Heart left ventricle (tissue), 16 donors: ENCODE results near the gene KIF4A. TPM values are rescaled to one million over a fixed set of nuclear protein-coding genes. Genes with fewer than 3 reads are reported as not detected.

Experiments
- ATAC-seq, 4 donors: fragments of 200-7000 bp; cut with Tn5 transposase; one replicate each; pipeline ENCODE4 v1.9.1; 2020 to 2022; ENCODE audit warnings: moderate library complexity in 4 of 4, mild to moderate bottlenecking in 3 of 4, moderate number of reproducible peaks in 1 of 4
- DNase-seq, 5 donors: peaks; one replicate each; pipeline ENCODE4 v3.0.0-alpha.2; 2020
- H3K27ac ChIP-seq, 12 donors: fragments of 200-600 bp; sonication (generic) in 4 of 12; one replicate each; pipeline versions ENCODE4 v1.5.0 to v1.8.0; 2016 to 2022; ENCODE audit warnings: mild to moderate bottlenecking in 2 of 12
- H3K27me3 ChIP-seq, 9 donors: fragments of 200-600 bp; sonication (generic) in 2 of 9; one replicate each; pipeline versions ENCODE4 v1.5.1 to v1.8.0; 2016 to 2022; ENCODE audit warnings: mild to moderate bottlenecking in 3 of 9
- H3K36me3 ChIP-seq, 9 donors: fragments of 200-600 bp; sonication (generic) in 2 of 9; one replicate each; pipeline versions ENCODE4 v1.5.0 to v1.8.0; 2018 to 2022; ENCODE audit warnings: mild to moderate bottlenecking in 2 of 9
- H3K4me1 ChIP-seq, 12 donors: fragments of 200-600 bp; sonication (generic) in 4 of 12; one replicate each; pipeline versions ENCODE4 v1.5.0 to v1.8.0; 2016 to 2022; ENCODE audit warnings: mild to moderate bottlenecking in 3 of 12
- H3K4me3 ChIP-seq, 12 donors: fragments of 200-600 bp; sonication (generic) in 4 of 12; one replicate each; pipeline versions ENCODE4 v1.5.0 to v1.8.0; 2017 to 2022; ENCODE audit warnings: mild to moderate bottlenecking in 9 of 12, moderate library complexity in 4 of 12
- H3K9me3 ChIP-seq, 12 donors: fragments of 200-600 bp; sonication (generic) in 4 of 12; one replicate each; pipeline versions ENCODE4 v1.5.0 to v1.8.0; 2016 to 2022; ENCODE audit warnings: mild to moderate bottlenecking in 1 of 12
- POLR2A ChIP-seq, 2 donors: fragments of 450-650 bp; IDR thresholded peaks; one replicate each; pipeline ENCODE4 v1.6.1; 2017; ENCODE audit warnings: antibody characterized with exemption in 2 of 2, mild to moderate bottlenecking in 2 of 2, moderate library complexity in 2 of 2
- WGBS, 4 donors: extraction: QIAGEN DNeasy Blood & Tissue Kit in 2 of 4; methylation state at CpG; one replicate each; pipeline versions ENCODE4 v1.1.5 to v1.1.7; 2013 to 2018; 5-methylcytosine and 5-hydroxymethylcytosine counted together
- intact Hi-C, 10 donors: fragments of 100-400 bp; cut with DNase I; formaldehyde crosslinking; loops; one replicate each; pipeline versions ENCODE4 v1.11.1 to v1.14.2; 2022
- polyA plus RNA-seq, 2 donors: library from polyadenylated mRNA; stranded (reverse); fragments of 200-250 nt; gene quantifications; one replicate each; pipeline ENCODE4 v1.2.3, GENCODE V29; 2013
- total RNA-seq, 9 donors: library from RNA; depleted of rRNA in 2 of 9; stranded (reverse); fragments of >200 nt in 2 of 9; fragmentation: NEBNext Ultra II Directional in 3 of 9; extraction: Animal tissue kit (Norgen Biotek cat#: 25700) in 3 of 9; gene quantifications; one replicate each; pipeline versions ENCODE4 v1.1.0 to v1.2.4, GENCODE V29; 2016 to 2023
- TF ChIP-seq, protein P1 (sequence below), 12 donors: fragments of 200-600 bp; sonication (generic) in 4 of 12; IDR thresholded peaks; one replicate each; pipeline versions ENCODE4 v1.5.0 to v1.8.0; 2018 to 2022; ENCODE audit warnings: antibody characterized with exemption in 12 of 12, mild to moderate bottlenecking in 5 of 12
- donor health status: ischemic (EF 13 %, LVEDD 7.1; RV severe dilation, severe dysfunction).
- donor health status: healthy with polysubstance abuse.
- donor health status: DM: no; HTN: yes; CAD: no.
- donor health status: DM: no; HTN: no; CAD: no.
- donor health status: ischemic (EF 25% LVEDD 6.9; RV normal size, moderate dysfunction).
- donor health status: ischemic (EF 25% LVEDD 5.7; RV mildly dilated, moderate dysfunction).
- donor health status: healthy.
- donor health status: DM: yes; HTN: yes; CAD: no.
- donor health status: ischemic (EF 35%, LVEDD 5.7; RV mildly dilated, moderate dysfunction).
- donor health status: nonischemic (EF 11% LVEDD 7.7; RV severe dilation, severe dysfunction).
- donor health status: DM: yes; HTN: yes; CAD: no.
- donor health status: PGD.
- donor health status: ischemic (EF 29% LVEDD 5.4; RV normal size, mild dysfunction).
- donor health status: nonischemic (EF 23%, LVEDD 6.1; RV moderate dilation, normal function).

Gene KIF4A
- total and polyA plus RNA-seq, 11 donors = 0.04 to 4.1 (median 0.18) TPM; not detected in 2

DNA sequence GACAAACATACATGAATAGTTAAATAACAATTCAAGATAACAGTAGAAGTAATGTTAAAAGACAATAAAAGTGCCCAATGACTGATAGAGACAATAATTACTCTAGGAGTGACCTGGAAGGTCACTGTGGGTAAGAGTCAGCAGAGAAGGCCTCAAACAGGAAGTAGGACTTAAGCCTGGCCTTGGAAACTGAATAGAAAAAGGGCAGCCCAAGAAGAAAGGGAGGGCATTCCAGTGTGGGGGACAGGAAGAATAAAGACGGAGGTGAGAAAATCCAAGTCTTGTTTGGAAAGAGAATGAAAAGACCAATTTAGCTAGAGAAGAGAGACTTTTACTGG is 35.9 kb upstream of the KIF4A start:
- DNase-seq = no peak
- Histone ChIP-seq H3K4me1 (no peaks in the 10 kb centered on the region), H3K36me3 (no peaks in the 10 kb centered on the region), H3K4me3 (no peak overlapping the region), H3K27ac (no peak overlapping the region), H3K9me3 (no peaks in the 10 kb centered on the region), H3K27me3 (peaks cover 0 to 6% (median 0%) of the 10 kb centered on the region in 9 donors)
- WGBS, 4 donors = 71 to 89% (median 75%) methylated on average over 1 of the region's 1 CpG
- no peak for TF ChIP-seq POLR2A (IDR thresholded peaks at IDR 0.05)
- TF ChIP-seq, protein P1, sequence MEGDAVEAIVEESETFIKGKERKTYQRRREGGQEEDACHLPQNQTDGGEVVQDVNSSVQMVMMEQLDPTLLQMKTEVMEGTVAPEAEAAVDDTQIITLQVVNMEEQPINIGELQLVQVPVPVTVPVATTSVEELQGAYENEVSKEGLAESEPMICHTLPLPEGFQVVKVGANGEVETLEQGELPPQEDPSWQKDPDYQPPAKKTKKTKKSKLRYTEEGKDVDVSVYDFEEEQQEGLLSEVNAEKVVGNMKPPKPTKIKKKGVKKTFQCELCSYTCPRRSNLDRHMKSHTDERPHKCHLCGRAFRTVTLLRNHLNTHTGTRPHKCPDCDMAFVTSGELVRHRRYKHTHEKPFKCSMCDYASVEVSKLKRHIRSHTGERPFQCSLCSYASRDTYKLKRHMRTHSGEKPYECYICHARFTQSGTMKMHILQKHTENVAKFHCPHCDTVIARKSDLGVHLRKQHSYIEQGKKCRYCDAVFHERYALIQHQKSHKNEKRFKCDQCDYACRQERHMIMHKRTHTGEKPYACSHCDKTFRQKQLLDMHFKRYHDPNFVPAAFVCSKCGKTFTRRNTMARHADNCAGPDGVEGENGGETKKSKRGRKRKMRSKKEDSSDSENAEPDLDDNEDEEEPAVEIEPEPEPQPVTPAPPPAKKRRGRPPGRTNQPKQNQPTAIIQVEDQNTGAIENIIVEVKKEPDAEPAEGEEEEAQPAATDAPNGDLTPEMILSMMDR (IDR thresholded peaks at IDR 0.05) = no peak
- intact Hi-C loops = no loop called here
- ATAC-seq = no peak

DNA sequence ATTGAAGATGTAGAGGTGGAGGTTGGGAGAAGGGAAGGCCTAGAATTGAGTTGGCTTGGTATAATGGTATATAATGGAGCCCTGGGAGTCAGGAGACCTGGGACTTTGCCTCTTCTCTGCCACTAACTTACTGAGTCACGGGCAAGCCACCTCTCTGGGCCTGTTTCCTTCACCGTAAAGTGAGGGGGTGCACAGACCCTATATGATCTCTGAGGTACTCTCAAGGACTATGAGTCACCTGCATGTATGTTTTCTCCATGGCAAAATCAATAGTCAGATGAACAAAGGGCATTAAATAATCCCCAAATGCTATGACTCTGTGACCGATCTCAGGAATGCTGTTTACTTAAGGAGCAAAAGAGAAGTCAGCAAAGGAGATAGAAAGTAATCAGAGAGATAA is 35.0 kb upstream of the KIF4A start:
- DNase-seq = no peak
- no peaks in the 10 kb centered on the region for H3K9me3 ChIP-seq
- H3K27me3 ChIP-seq = peaks cover 0 to 6% (median 0%) of the 10 kb centered on the region in 9 donors
- no peak for ATAC-seq
- 74 to 97% (median 89%) methylated on average over 3 of the region's 3 CpGs for WGBS, 4 donors
- TF ChIP-seq, protein P1 (IDR thresholded peaks at IDR 0.05) = no peak
- no peak for TF ChIP-seq POLR2A (IDR thresholded peaks at IDR 0.05)
- intact Hi-C loops = no loop called here
- no peak overlapping the region for H3K27ac ChIP-seq
- no peaks in the 10 kb centered on the region for H3K36me3 ChIP-seq
- no peaks in the 10 kb centered on the region for H3K4me1 ChIP-seq
- no peak overlapping the region for H3K4me3 ChIP-seq

DNA sequence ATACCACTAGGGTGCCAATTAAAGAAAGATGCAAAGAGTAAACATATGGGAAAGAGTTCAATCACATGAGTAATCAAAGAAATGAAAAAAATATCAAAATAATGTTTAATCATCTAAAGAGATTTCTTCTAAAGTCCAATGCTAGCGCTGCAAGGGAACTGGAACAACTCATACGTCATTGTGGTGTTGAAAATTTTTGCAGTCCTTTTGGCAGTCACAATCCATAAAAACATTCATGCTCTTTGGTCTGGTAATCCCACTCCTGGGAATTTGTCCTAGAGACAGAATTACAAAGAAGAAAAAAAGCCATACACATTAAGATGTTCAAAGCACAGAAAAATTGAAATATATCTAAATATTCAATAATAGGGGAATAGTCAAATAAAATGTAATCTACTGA is 34.5 kb upstream of the KIF4A start:
- Histone ChIP-seq H3K4me1 (no peaks in the 10 kb centered on the region), H3K27me3 (peaks cover 0 to 6% (median 0%) of the 10 kb centered on the region in 9 donors), H3K9me3 (no peaks in the 10 kb centered on the region), H3K4me3 (no peak overlapping the region), H3K27ac (no peak overlapping the region), H3K36me3 (no peaks in the 10 kb centered on the region)
- 63 to 88% (median 78%) methylated on average over 2 of the region's 2 CpGs for WGBS, 4 donors
- DNase-seq = no peak
- intact Hi-C loops = no loop called here
- TF ChIP-seq, protein P1 (IDR thresholded peaks at IDR 0.05) = no peak
- TF ChIP-seq POLR2A (IDR thresholded peaks at IDR 0.05) = no peak
- ATAC-seq = no peak

DNA sequence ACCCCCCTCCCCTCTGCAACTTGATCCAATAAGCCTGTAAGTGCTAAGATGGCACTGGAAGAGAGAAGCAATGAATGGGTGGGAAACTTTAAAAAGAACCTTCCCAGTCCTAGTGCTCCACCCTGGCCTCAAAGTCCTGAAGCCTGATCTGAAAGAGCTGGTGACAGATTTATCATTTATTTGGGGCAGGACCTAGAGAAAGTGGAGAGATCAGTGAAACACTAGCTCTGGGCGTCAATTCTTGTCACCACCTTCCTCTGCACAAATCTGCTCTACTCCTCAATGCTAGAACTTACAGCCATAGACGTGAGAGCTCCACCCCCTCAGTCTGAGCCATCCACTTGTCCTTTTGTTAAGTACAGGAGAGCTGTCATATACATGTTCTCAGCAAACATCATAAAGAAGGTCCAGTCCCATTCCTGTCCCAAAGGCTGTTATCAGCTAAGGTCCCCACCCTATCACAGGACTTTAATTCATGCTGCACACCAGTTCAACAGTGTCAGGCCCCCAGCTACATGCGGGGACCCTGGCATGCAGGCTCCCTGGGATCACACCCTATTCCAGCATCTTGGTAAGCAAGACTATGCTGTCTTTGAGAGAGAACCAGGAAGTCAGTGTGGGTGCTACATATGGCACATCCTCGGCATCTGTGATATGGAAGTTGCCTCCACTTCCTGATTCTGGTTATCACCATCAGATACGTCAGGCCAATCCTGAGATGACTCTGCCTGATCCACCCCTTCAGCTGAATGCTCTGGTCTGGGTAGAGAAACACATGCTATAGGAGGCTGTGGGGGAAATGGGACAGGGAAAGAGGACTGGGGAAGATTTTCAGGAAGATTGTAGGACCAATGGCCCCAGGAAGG is 32.2 kb upstream of the KIF4A start:
- no peaks in the 10 kb centered on the region for H3K9me3 ChIP-seq
- H3K36me3 ChIP-seq = no peaks in the 10 kb centered on the region
- ATAC-seq (no peak), DNase-seq (no peak)
- intact Hi-C loops = no loop called here
- H3K27me3 ChIP-seq = peaks cover 0 to 4% (median 0%) of the 10 kb centered on the region in 9 donors
- no peaks in the 10 kb centered on the region for H3K4me1 ChIP-seq
- H3K4me3 ChIP-seq = no peak overlapping the region
- TF ChIP-seq, protein P1 (IDR thresholded peaks at IDR 0.05) = no peak
- WGBS, 4 donors = 55 to 87% (median 78%) methylated on average over 5 of the region's 5 CpGs
- H3K27ac ChIP-seq = no peak overlapping the region
